GM12801 (cell line): ENCODE results near the gene PLEK.

Source experiments
- CTCF ChIP-seq: IDR thresholded peaks from one replicate; pipeline ENCODE4 v1.5.1; 2011; ENCODE audit warnings: control low read depth; ENCODE audit not compliant: insufficient read length; ENCODE audit errors: extremely low read depth

Gene PLEK

GRCh38 chr2:68429311-68429826 lies 64.3 kb downstream of the PLEK start:
- TF ChIP-seq CTCF, result no peak

- TF ChIP-seq CTCF, result no peak
Measured at GRCh38 chr2:68431316-68431972, 66.4 kb downstream of the PLEK start.

- TF ChIP-seq CTCF, result no peak
Measured at GRCh38 chr2:68432696-68433658, 67.9 kb downstream of the PLEK start.

GRCh38 chr2:68434981-68435380 lies 69.9 kb downstream of the PLEK start:
- no peak for TF ChIP-seq CTCF

- TF ChIP-seq CTCF, result no peak
Measured at GRCh38 chr2:68435615-68436014, 70.5 kb downstream of the PLEK start.

- TF ChIP-seq CTCF, result no peak
Measured at GRCh38 chr2:68436270-68436669, 71.2 kb downstream of the PLEK start.

GRCh38 chr2:68438455-68439303 lies 73.6 kb downstream of the PLEK start:
- no peak for TF ChIP-seq CTCF
